Neuron (in vitro differentiated cells): ENCODE results near the gene TMEM45A.

Source experiments
- H2AFZ ChIP-seq: one replicate; pipeline ENCODE4 v1.6.1; 2013; ENCODE audit warnings: low read depth, mild to moderate bottlenecking, inconsistent platforms, low read length, moderate library complexity
- H3K27me3 ChIP-seq: one replicate; pipeline ENCODE4 v1.6.1; 2013; ENCODE audit warnings: low read length; ENCODE audit not compliant: insufficient read depth
- H3K36me3 ChIP-seq: one replicate; pipeline ENCODE4 v1.6.1; 2013; ENCODE audit warnings: low read length; ENCODE audit not compliant: insufficient read depth
- H3K4me1 ChIP-seq: one replicate; pipeline ENCODE4 v1.6.1; 2013; ENCODE audit warnings: low read length; ENCODE audit not compliant: insufficient read depth
- H3K4me3 ChIP-seq: 2 replicates; pipeline ENCODE4 v1.5.1; 2013; ENCODE audit warnings: mild to moderate bottlenecking, low read length, moderate library complexity
- H3K9me3 ChIP-seq: one replicate; pipeline ENCODE4 v1.6.1; 2013; ENCODE audit warnings: low read length

TMEM45A gene

DNA sequence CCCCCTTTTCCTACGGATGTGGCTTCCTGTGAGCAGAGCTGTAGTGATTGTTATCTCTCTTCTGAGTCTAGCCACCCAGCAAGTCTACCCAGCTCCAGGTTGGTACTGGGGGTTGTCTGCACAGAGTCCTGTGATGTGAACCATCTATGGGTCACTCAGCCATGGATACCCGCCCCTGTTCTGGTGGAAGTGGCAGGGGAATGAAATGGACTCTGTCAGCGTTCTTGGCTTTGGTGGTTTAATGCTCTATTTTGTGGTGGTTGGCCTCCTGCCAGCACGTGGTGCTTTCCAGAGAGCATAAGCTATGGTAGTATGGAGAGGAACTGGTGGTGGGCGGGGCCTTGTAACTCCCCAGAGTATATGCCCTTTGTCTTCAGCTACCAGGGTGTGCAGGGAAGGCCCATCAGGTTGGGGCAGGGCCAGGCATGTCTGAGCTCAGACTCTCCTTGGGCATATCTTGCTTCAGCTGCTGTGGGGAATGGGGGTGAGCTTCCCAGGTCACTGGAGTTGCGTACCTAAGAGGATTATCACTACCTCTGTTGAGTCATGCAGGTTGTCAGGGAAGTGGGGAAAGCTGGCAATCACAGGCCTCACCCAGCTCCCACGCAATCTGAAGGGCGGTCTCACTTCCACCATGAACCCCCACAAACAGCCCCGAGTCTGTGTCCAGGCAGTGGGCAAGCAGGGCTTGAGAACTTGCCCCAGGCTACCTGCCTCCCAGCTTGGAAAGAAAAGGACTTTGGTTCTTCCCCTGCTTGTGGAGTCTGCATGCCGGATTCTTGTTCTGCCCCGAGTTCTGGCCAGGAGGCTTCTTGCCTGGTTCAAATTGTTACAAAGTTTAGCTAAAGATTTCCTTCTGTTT, 108.0 kb downstream of the TMEM45A start:
- Histone ChIP-seq H3K9me3 (peaks cover 1% of the 10 kb centered on the region), H3K27me3 (no peaks in the 10 kb centered on the region)

GRCh38 chr3:100602506-100603444, 110.4 kb downstream of the TMEM45A start:
- H3K27me3 ChIP-seq: no peaks in the 10 kb centered on the region
- no peak overlapping the region for H3K4me3 ChIP-seq
- no peaks in the 10 kb centered on the region for H3K4me1 ChIP-seq
- peaks cover 1% of the 10 kb centered on the region for H3K9me3 ChIP-seq
- H2AFZ ChIP-seq: no peak overlapping the region
- H3K36me3 ChIP-seq: no peaks in the 10 kb centered on the region

More for the DNA sequence above, 108.0 kb downstream of the TMEM45A start:
- H3K4me1 ChIP-seq: no peaks in the 10 kb centered on the region
- no peak overlapping the region for H2AFZ ChIP-seq
- no peak overlapping the region for H3K4me3 ChIP-seq
- no peaks in the 10 kb centered on the region for H3K36me3 ChIP-seq

- Histone ChIP-seq H3K36me3 (no peaks in the 10 kb centered on the region), H3K4me1 (no peaks in the 10 kb centered on the region), H3K27me3 (no peaks in the 10 kb centered on the region), H2AFZ (no peak overlapping the region), H3K4me3 (no peak overlapping the region), H3K9me3 (peaks cover 1% of the 10 kb centered on the region)
These were observed 111.0 kb downstream of the TMEM45A start for GRCh38 chr3:100603469-100603868.

GRCh38 chr3:100605358-100605757, 112.9 kb downstream of the TMEM45A start:
- peaks cover 1% of the 10 kb centered on the region for H3K9me3 ChIP-seq
- H2AFZ ChIP-seq: no peak overlapping the region
- H3K4me3 ChIP-seq: no peak overlapping the region
- no peaks in the 10 kb centered on the region for H3K4me1 ChIP-seq
- no peaks in the 10 kb centered on the region for H3K27me3 ChIP-seq
- H3K36me3 ChIP-seq: no peaks in the 10 kb centered on the region

GRCh38 chr3:100606894-100607512, 114.6 kb downstream of the TMEM45A start:
- H3K27me3 ChIP-seq: no peaks in the 10 kb centered on the region
- H3K4me3 ChIP-seq: no peak overlapping the region
- peaks cover 1% of the 10 kb centered on the region for H3K9me3 ChIP-seq
- no peaks in the 10 kb centered on the region for H3K36me3 ChIP-seq
- no peaks in the 10 kb centered on the region for H3K4me1 ChIP-seq
- no peak overlapping the region for H2AFZ ChIP-seq

GRCh38 chr3:100609305-100609704, 116.9 kb downstream of the TMEM45A start, which contains the start of gene ADGRG7:
ADGRG7 (plus strand) TSS chr3:100609601; CDS start chr3:100609857, 256 bp downstream.
- H3K27me3 ChIP-seq: no peaks in the 10 kb centered on the region
- no peak within 1 kb of the TSS for H2AFZ ChIP-seq
- no peaks in the 10 kb centered on the region for H3K9me3 ChIP-seq
- no peaks in the 10 kb centered on the region for H3K36me3 ChIP-seq
- H3K4me1 ChIP-seq: no peaks in the 10 kb centered on the region
- H3K4me3 ChIP-seq: no peak within 1 kb of the TSS

- no peaks in the 10 kb centered on the region for H3K9me3 ChIP-seq
- H3K27me3 ChIP-seq: no peaks in the 10 kb centered on the region
- H3K36me3 ChIP-seq: no peaks in the 10 kb centered on the region
- no peaks in the 10 kb centered on the region for H3K4me1 ChIP-seq
- H2AFZ ChIP-seq: no peak overlapping the region
- no peak overlapping the region for H3K4me3 ChIP-seq
These were observed 117.5 kb downstream of the TMEM45A start for GRCh38 chr3:100609963-100610362.

GRCh38 chr3:100611221-100611620, 118.8 kb downstream of the TMEM45A start:
- Histone ChIP-seq H3K27me3 (peaks cover 2% of the 10 kb centered on the region), H3K4me1 (no peaks in the 10 kb centered on the region), H3K36me3 (no peaks in the 10 kb centered on the region), H2AFZ (no peak overlapping the region), H3K4me3 (no peak overlapping the region), H3K9me3 (no peaks in the 10 kb centered on the region)

GRCh38 chr3:100613721-100614390, 121.4 kb downstream of the TMEM45A start:
- Histone ChIP-seq H3K36me3 (no peaks in the 10 kb centered on the region), H3K27me3 (peaks cover 2% of the 10 kb centered on the region), H3K4me3 (no peak overlapping the region), H3K9me3 (no peaks in the 10 kb centered on the region), H3K4me1 (no peaks in the 10 kb centered on the region), H2AFZ (no peak overlapping the region)

GRCh38 chr3:100614941-100615340, 122.5 kb downstream of the TMEM45A start:
- no peaks in the 10 kb centered on the region for H3K36me3 ChIP-seq
- H3K4me3 ChIP-seq: no peak overlapping the region
- peaks cover 2% of the 10 kb centered on the region for H3K27me3 ChIP-seq
- H3K4me1 ChIP-seq: no peaks in the 10 kb centered on the region
- no peak overlapping the region for H2AFZ ChIP-seq
- H3K9me3 ChIP-seq: no peaks in the 10 kb centered on the region

DNA sequence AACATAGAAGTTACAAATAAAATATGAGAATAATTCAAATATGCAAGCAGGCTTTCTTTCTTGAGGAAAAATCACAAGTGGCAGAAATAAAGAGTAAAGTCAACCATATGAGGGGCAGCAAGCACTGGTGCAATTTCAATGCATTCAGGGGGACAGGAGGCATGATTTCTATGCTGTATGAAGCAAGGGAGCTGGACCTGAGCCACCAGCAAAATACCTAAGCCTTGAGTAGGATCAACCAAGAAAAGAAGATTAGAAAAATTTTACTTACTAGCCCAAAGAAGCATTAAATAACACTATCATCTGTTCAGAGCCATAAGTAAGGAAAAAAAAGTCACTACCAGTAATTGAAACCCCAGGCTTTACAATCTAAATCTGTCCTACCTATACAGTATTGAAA, 123.3 kb downstream of the TMEM45A start:
- Histone ChIP-seq H3K27me3 (peaks cover 2% of the 10 kb centered on the region), H3K4me3 (no peak overlapping the region), H3K36me3 (no peaks in the 10 kb centered on the region), H2AFZ (no peak overlapping the region), H3K9me3 (no peaks in the 10 kb centered on the region), H3K4me1 (no peaks in the 10 kb centered on the region)

DNA sequence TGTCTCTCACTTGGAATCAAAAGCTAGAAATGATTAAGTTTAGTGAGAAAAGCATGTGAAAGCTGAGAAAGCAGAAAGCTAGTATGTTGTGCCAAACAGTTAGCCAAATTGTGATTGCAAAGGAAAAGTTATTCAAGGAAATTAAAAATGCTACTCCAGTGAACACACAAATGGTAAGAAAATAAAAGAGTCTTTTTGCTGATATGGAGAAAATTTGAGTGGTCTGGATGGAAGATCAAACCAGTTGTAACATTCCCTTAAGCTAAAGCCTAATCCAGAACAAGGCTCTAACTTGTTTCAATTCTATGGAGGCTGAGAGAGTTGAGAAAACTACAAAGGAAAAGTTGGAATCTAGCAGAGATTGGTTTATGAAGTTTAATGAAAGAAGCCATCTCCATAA, 128.8 kb downstream of the TMEM45A start:
- Histone ChIP-seq H2AFZ (no peak overlapping the region), H3K27me3 (no peaks in the 10 kb centered on the region), H3K4me1 (no peaks in the 10 kb centered on the region), H3K36me3 (no peaks in the 10 kb centered on the region), H3K9me3 (no peaks in the 10 kb centered on the region), H3K4me3 (no peak overlapping the region)
